ENCODE measurements around the gene VAMP1. TPM values are rescaled to one million over a fixed set of nuclear protein-coding genes. Genes with fewer than 3 reads are reported as not detected.

Gene VAMP1
- total and polyA plus RNA-seq, 2 donors from 2014 or later = 4.9 to 13.2 TPM

GRCh38 chr12:6424008-6424347 is 46.5 kb downstream of the VAMP1 start:
- H3K27ac ChIP-seq (ENCODE audit: low read depth in 2 of 2, low read length in 2 of 2) = peak overlapping the region in 1 of 2 donors; percentile 68
- H3K9me3 ChIP-seq (ENCODE audit: control insufficient read depth in 2 of 3, insufficient read depth in 1 of 3, low read length in 3 of 3) = no peaks in the 10 kb centered on the region
- H3K36me3 ChIP-seq (ENCODE audit: control insufficient read depth in 2 of 3, insufficient read depth in 3 of 3, low read length in 3 of 3) = no peaks in the 10 kb centered on the region
- peak overlapping the region in 1 of 3 donors; percentile 38 for H3K9ac ChIP-seq (ENCODE audit: low read length in 3 of 3)
- no peak for FAIRE-seq
- intact Hi-C loops (cut with DNase I) = no loop called here
- peaks cover 0 to 4% (median 4%) of the 10 kb centered on the region in 3 donors for H3K4me1 ChIP-seq (ENCODE audit: control insufficient read depth in 2 of 3, insufficient read depth in 2 of 3, low read depth in 1 of 3, low read length in 3 of 3)
- H3K4me3 ChIP-seq (ENCODE audit: low read length in 3 of 3) = peak overlapping the region in 1 of 3 donors; percentile 23
- DNase-seq = no peak
- no peaks in the 10 kb centered on the region for H3K27me3 ChIP-seq (ENCODE audit: control insufficient read depth, insufficient read depth, low read length)
- TF ChIP-seq CTCF (IDR thresholded peaks at IDR 0.05; ENCODE audit: borderline replicate concordance, extremely low read depth, insufficient read depth) = no peak

GRCh38 chr12:6423267-6424007 is 47.0 kb downstream of the VAMP1 start:
- Histone ChIP-seq H3K27ac (ENCODE audit: low read depth in 2 of 2, low read length in 2 of 2) (peak overlapping the region in 1 of 2 donors; percentile 68), H3K36me3 (ENCODE audit: control insufficient read depth in 2 of 3, insufficient read depth in 3 of 3, low read length in 3 of 3) (no peaks in the 10 kb centered on the region), H3K9me3 (ENCODE audit: control insufficient read depth in 2 of 3, insufficient read depth in 1 of 3, low read length in 3 of 3) (no peaks in the 10 kb centered on the region), H3K27me3 (ENCODE audit: control insufficient read depth, insufficient read depth, low read length) (no peaks in the 10 kb centered on the region), H3K9ac (ENCODE audit: low read length in 3 of 3) (peak overlapping the region in 1 of 3 donors; percentile 38), H3K4me1 (ENCODE audit: control insufficient read depth in 2 of 3, insufficient read depth in 2 of 3, low read depth in 1 of 3, low read length in 3 of 3) (peaks cover 0 to 4% (median 4%) of the 10 kb centered on the region in 3 donors), H3K4me3 (ENCODE audit: low read length in 3 of 3) (peak overlapping the region in 1 of 3 donors; percentile 23)
- TF ChIP-seq CTCF (IDR thresholded peaks at IDR 0.05; ENCODE audit: borderline replicate concordance, extremely low read depth, insufficient read depth) = peak; percentile 93
- intact Hi-C loops (cut with DNase I) = no loop called here
- peak; percentile 38 for FAIRE-seq
- peak; percentile 83 to 97 (median 93) for DNase-seq

DNA sequence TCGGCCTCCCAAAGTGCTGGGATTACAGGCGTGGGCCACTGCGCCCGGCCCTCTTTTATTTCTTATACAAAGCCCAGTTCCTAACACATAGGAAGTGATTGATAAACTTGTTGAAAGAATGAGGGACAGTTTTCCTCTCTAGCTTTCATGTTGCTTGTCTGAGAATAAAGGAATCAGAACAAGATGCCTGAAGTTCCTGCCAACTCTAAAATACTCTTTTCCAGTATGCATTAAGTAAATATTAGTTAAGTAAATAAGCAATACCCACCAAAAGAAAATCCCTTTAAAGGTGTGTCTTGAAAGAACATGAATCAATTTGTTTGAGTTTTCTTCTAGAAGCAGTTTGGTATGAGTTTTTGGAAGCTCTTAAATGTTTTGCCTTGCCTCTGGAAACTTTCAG is 50.1 kb downstream of the VAMP1 start:
- no peak for FAIRE-seq

More for the DNA sequence above, 50.1 kb downstream of the VAMP1 start:
- H3K36me3 ChIP-seq (ENCODE audit: control insufficient read depth in 2 of 3, insufficient read depth in 3 of 3, low read length in 3 of 3) = no peaks in the 10 kb centered on the region
- no peaks in the 10 kb centered on the region for H3K27me3 ChIP-seq (ENCODE audit: control insufficient read depth, insufficient read depth, low read length)
- intact Hi-C loops (cut with DNase I) = no loop called here
- no peak overlapping the region for H3K27ac ChIP-seq (ENCODE audit: low read depth in 2 of 2, low read length in 2 of 2)
- TF ChIP-seq CTCF (IDR thresholded peaks at IDR 0.05; ENCODE audit: borderline replicate concordance, extremely low read depth, insufficient read depth) = no peak
- peaks cover 0 to 4% (median 4%) of the 10 kb centered on the region in 3 donors for H3K4me1 ChIP-seq (ENCODE audit: control insufficient read depth in 2 of 3, insufficient read depth in 2 of 3, low read depth in 1 of 3, low read length in 3 of 3)
- no peak overlapping the region for H3K9ac ChIP-seq (ENCODE audit: low read length in 3 of 3)
- no peak for DNase-seq
- no peak overlapping the region for H3K4me3 ChIP-seq (ENCODE audit: low read length in 3 of 3)
- H3K9me3 ChIP-seq (ENCODE audit: control insufficient read depth in 2 of 3, insufficient read depth in 1 of 3, low read length in 3 of 3) = no peaks in the 10 kb centered on the region
